Right lobe of liver (tissue), 4 donors: ENCODE measurements around the gene TRIP12.

Experiments
- CTCF ChIP-seq, 4 donors: fragments of 200-600 bp in 3 of 4; fragments of 450-650 bp in 1 of 4; IDR thresholded peaks; one replicate each; pipeline versions ENCODE4 v1.5.1 to v1.8.0; 2016 to 2022; ENCODE audit warnings: antibody characterized with exemption in 4 of 4, mild to moderate bottlenecking in 2 of 4
- POLR2A ChIP-seq: fragments of 450-650 bp; IDR thresholded peaks from one replicate; pipeline ENCODE4 v1.6.1; 2017; ENCODE audit warnings: antibody characterized with exemption, mild to moderate bottlenecking
- donor health status: DM: no; HTN: no; CAD: no.
- donor health status: DM: no; HTN: no; CAD: no.
- donor health status: DM: no; HTN: yes; CAD: no.

DNA sequence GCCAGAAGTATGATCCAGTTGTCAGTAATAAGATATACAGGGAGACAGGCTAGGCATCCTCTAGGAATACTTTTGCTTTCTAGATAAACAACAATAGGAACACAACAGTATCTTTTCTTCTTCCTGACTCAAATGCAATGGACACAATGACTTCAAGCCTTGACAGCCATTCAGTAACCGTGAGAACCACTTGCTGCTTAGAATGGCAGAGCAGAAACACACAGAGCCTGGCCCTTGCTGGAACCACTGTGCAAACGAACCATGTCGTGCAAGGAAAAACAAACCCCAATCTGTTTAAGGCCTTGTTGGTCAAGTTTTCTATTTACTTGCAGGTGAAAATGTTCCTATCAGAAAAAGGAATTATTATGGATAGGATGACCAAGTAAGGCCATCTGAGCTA, 18.8 kb downstream of the TRIP12 start:
- TF ChIP-seq CTCF (IDR thresholded peaks at IDR 0.05) = no peak
- TF ChIP-seq POLR2A = no peak
